Thoracic aorta (tissue), 2 donors: ENCODE measurements around the gene ENTREP3. TPM values are rescaled to one million over a fixed set of nuclear protein-coding genes. Genes with fewer than 3 reads are reported as not detected.

Source experiments
- ATAC-seq: fragments of 150-250 bp; one replicate; pipeline ENCODE4 v1.8.0; 2017; ENCODE audit warnings: low read depth; ENCODE audit not compliant: insufficient number of reproducible peaks, low FRiP score
- DNase-seq: peaks from one replicate; pipeline ENCODE4 v3.0.0-alpha.2; 2020; ENCODE audit warnings: low spot score
- H3K27ac ChIP-seq, 2 donors: fragments of 200-600 bp; sonication (generic); 1 replicate in 1 of 2; 2 replicates in 1 of 2; pipeline ENCODE4 v1.5.1; 2016; ENCODE audit warnings: mild to moderate bottlenecking in 2 of 2, moderate library complexity in 2 of 2
- H3K27me3 ChIP-seq: fragments of 200-600 bp; sonication (generic); replicated peaks from 2 replicates; pipeline ENCODE4 v1.6.0; 2016; ENCODE audit warnings: mild to moderate bottlenecking; ENCODE audit not compliant: insufficient read depth
- H3K36me3 ChIP-seq: fragments of 200-600 bp; sonication (generic); one replicate; pipeline ENCODE4 v1.5.1; 2016
- H3K4me1 ChIP-seq, 2 donors: fragments of 200-600 bp; sonication (generic); 1 replicate in 1 of 2; 2 replicates in 1 of 2; pipeline versions ENCODE4 v1.5.1 to v1.6.0; 2016; ENCODE audit warnings: low read depth in 2 of 2, mild to moderate bottlenecking in 1 of 2; ENCODE audit not compliant: control insufficient read depth in 1 of 2
- H3K4me3 ChIP-seq: fragments of 200-600 bp; sonication (generic); 2 replicates; pipeline ENCODE4 v1.5.1; 2016; ENCODE audit warnings: mild to moderate bottlenecking
- H3K9me3 ChIP-seq: fragments of 200-600 bp; sonication (generic); 2 replicates; pipeline ENCODE4 v1.5.1; 2016
- CTCF ChIP-seq: fragments of 200-600 bp; sonication (generic); IDR thresholded peaks from one replicate; pipeline ENCODE4 v1.5.1; 2019; ENCODE audit warnings: antibody characterized with exemption
- total RNA-seq, 2 donors: library from RNA; depleted of rRNA; stranded (reverse); fragments of >200 nt; gene quantifications; one replicate each; pipeline versions ENCODE4 v1.1.0 to v1.2.3, GENCODE V29; 2016

The ENTREP3 gene
- total RNA-seq, 2 donors from 2014 or later = 14.7 to 16.1 TPM

GRCh38 chr1:155256058-155256852 lies 972 bp upstream of the ENTREP3 start:
- peak overlapping the region; percentile 77 for H3K4me3 ChIP-seq
- H3K9me3 ChIP-seq = no peaks in the 10 kb centered on the region
- no peak for ATAC-seq
- no peak for TF ChIP-seq CTCF
- peaks cover 10% of the 10 kb centered on the region for H3K36me3 ChIP-seq
- peaks cover 14 to 41% of the 10 kb centered on the region in 2 donors for H3K4me1 ChIP-seq
- no peaks in the 10 kb centered on the region for H3K27me3 ChIP-seq
- no peak for DNase-seq
- peak overlapping the region; percentile 83 to 97 for H3K27ac ChIP-seq

- Histone ChIP-seq H3K9me3 (no peaks in the 10 kb centered on the region), H3K27me3 (no peaks in the 10 kb centered on the region), H3K4me3 (peak overlapping the region; percentile 77), H3K27ac (peak overlapping the region; percentile 83 to 97), H3K36me3 (peaks cover 10% of the 10 kb centered on the region), H3K4me1 (peaks cover 16 to 41% of the 10 kb centered on the region in 2 donors)
- ATAC-seq (no peak), DNase-seq (no peak)
- TF ChIP-seq CTCF = no peak
Measured at GRCh38 chr1:155254714-155255242, 505 bp downstream of the ENTREP3 start.

GRCh38 chr1:155254228-155254713 lies 1.0 kb downstream of the ENTREP3 start:
- Histone ChIP-seq H3K4me1 (peaks cover 16 to 41% of the 10 kb centered on the region in 2 donors), H3K27me3 (no peaks in the 10 kb centered on the region), H3K36me3 (peaks cover 10% of the 10 kb centered on the region), H3K4me3 (peak overlapping the region; percentile 77), H3K9me3 (no peaks in the 10 kb centered on the region), H3K27ac (peak overlapping the region; percentile 83 to 97)
- DNase-seq = no peak
- no peak for TF ChIP-seq CTCF
- no peak for ATAC-seq

- Histone ChIP-seq H3K4me1 (peaks cover 16 to 41% of the 10 kb centered on the region in 2 donors), H3K4me3 (peak overlapping the region; percentile 77), H3K27me3 (no peaks in the 10 kb centered on the region), H3K27ac (peak overlapping the region in 1 of 2 donors; percentile 83), H3K36me3 (peaks cover 10% of the 10 kb centered on the region), H3K9me3 (no peaks in the 10 kb centered on the region)
- TF ChIP-seq CTCF = no peak
- ATAC-seq = no peak
- DNase-seq = no peak
Measured at GRCh38 chr1:155253797-155254196, 1.5 kb downstream of the ENTREP3 start.

- no peak overlapping the region for H3K27ac ChIP-seq
Measured at GRCh38 chr1:155253208-155253607, 2.1 kb downstream of the ENTREP3 start.

More at GRCh38 chr1:155253208-155253607, 2.1 kb downstream of the ENTREP3 start:
- DNase-seq (no peak), ATAC-seq (no peak)
- TF ChIP-seq CTCF = no peak
- H3K4me3 ChIP-seq = peak overlapping the region; percentile 77
- H3K27me3 ChIP-seq = no peaks in the 10 kb centered on the region
- H3K9me3 ChIP-seq = no peaks in the 10 kb centered on the region
- H3K36me3 ChIP-seq = peaks cover 6% of the 10 kb centered on the region
- H3K4me1 ChIP-seq = peaks cover 16 to 41% of the 10 kb centered on the region in 2 donors
